Measurements from ENCODE around the gene PTPRE.

DNA sequence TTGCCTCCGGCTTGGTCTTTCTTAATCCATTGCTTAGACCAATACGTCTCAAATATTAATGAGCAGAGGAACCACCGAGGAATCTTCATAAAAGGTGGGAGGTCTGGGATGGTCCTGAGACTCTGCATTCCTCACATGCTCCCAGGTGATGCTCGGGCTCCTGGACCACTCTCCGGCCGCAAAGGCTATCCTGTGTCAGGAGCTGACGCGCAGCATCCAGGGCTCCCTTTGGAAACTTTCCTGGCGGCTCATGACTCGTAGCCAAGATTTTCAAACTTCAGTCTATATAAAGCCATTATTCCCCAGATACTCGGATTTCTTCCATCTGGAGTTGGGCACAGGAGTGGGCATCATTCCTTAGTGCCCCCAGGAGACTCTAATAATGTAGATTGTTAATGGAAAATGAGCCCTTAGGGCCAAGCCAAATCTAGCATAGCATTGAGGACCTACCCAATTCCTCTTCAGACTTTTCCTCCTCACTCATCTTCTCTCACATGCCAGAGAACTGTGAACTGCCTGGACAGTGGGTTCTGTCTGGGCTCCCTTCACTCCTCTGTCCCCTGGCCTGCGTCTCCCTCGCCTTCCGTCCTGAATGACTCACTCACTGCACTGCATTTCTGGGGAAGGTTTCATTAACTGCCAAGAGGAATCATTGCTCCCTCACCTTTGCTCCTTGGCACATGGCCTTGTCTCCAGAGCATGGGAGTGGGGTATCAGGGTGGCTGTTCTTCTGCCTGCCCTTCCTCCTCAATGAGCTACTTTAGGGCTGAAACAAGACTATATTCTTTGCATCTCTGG lies 130.0 kb downstream of the PTPRE start:
- TF ChIP-seq, protein P1, sequence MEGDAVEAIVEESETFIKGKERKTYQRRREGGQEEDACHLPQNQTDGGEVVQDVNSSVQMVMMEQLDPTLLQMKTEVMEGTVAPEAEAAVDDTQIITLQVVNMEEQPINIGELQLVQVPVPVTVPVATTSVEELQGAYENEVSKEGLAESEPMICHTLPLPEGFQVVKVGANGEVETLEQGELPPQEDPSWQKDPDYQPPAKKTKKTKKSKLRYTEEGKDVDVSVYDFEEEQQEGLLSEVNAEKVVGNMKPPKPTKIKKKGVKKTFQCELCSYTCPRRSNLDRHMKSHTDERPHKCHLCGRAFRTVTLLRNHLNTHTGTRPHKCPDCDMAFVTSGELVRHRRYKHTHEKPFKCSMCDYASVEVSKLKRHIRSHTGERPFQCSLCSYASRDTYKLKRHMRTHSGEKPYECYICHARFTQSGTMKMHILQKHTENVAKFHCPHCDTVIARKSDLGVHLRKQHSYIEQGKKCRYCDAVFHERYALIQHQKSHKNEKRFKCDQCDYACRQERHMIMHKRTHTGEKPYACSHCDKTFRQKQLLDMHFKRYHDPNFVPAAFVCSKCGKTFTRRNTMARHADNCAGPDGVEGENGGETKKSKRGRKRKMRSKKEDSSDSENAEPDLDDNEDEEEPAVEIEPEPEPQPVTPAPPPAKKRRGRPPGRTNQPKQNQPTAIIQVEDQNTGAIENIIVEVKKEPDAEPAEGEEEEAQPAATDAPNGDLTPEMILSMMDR (IDR thresholded peaks at IDR 0.05; ENCODE audit: low read depth, low read length, poor library complexity, severe bottlenecking) = no peak
- TF ChIP-seq EZH2phosphoT487 (IDR thresholded peaks at IDR 0.05; ENCODE audit: borderline replicate concordance, low read length) = no peak
